GM18909 (cell line): ENCODE measurements around the gene SANBR.

Experiments used
- ATAC-seq: cut with Tn5 transposase; IDR thresholded peaks from one replicate; pipeline ENCODE4 v1.9.1; 2021; ENCODE audit warnings: mild to moderate bottlenecking; ENCODE audit not compliant: unreplicated experiment, poor library complexity

Gene SANBR

GRCh38 chr2:61085883-61086282 lies 20.2 kb downstream of the SANBR start:
- no peak for ATAC-seq

GRCh38 chr2:61089797-61090196 lies 24.1 kb downstream of the SANBR start:
- no peak for ATAC-seq

DNA sequence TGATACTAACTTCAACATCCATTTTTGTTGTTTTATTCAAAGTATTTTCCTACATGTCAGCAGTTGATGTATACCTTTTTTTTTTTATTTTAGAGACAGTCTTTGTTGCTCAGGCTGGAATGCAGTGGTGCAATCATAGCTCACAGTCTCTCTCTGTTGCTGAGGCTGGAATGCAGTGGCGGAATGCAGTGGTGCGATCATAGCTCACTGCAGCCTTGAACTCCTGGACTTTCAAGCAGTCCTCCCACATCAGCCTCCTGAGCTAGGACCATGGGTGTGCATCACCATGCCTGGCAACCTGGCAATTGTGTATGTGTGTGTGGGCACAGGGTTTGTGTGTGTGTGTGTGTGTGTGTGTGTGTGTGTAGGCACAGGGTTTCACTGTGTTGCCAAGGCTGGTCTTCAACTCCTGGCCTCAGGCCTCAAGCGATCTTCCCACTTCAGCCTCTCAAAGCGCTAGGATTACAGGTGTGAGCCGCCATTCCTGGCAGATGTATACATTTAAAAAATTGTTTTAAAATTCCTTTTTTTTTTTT lies 24.8 kb downstream of the SANBR start:
- ATAC-seq, result no peak

GRCh38 chr2:61091485-61091884 lies 25.8 kb downstream of the SANBR start:
- no peak for ATAC-seq

- no peak for ATAC-seq
Measured at GRCh38 chr2:61096438-61096837, 30.8 kb downstream of the SANBR start.

GRCh38 chr2:61100801-61101200 lies 35.1 kb downstream of the SANBR start:
- no peak for ATAC-seq

GRCh38 chr2:61109291-61109690 lies 43.6 kb downstream of the SANBR start:
- ATAC-seq, result no peak

GRCh38 chr2:61111708-61112107 lies 46.0 kb downstream of the SANBR start:
- ATAC-seq, result no peak

DNA sequence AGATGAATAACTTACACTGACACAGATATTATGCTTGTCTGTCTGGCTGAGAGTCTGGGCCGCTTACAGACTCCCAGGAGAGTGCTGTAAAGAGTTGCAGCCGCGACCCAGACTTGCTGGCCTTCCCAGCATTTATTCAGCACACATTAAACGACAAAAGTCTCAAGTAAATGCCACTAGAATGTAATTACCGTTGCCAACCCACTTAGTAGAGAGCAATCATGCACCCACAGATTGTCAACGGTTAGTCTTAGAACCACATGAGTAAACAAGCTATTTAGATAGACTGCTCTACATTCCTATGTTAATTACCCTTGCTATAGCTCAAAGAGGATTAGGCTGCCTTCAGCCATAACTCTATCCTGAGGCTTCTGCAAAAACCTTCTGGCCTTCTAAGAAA lies 48.5 kb downstream of the SANBR start:
- ATAC-seq, result no peak
